Activated naive CD8-positive, alpha-beta T cell treated with anti-CD3 and anti-CD28 coated beads, Interleukin-2, amount 10 ng/mL, durations not matched to agents 7 days and 5 days (primary cell): ENCODE data around the gene TCF3. TPM values are rescaled to one million over a fixed set of nuclear protein-coding genes. Genes with fewer than 3 reads are reported as not detected.

Experiments used
- ATAC-seq: fragments of 150-1000 bp; cut with Tn5 transposase; one replicate; pipeline ENCODE4 v1.10.0; 2021; ENCODE audit warnings: low read depth, moderate library complexity
- POLR2A ChIA-PET: fragments of 350-600 bp; sonication (Branson Sonifier 250); formaldehyde crosslinking; loops from one replicate; lab custom pipeline; 2021; ENCODE audit warnings: antibody characterized with exemption; lab: Charles Lee
- DNase-seq: peaks from one replicate; pipeline ENCODE4 v3.0.0; 2021
- H3K27ac Mint-ChIP-seq: one replicate; pipeline ENCODE4 v1.8.0; 2022; ENCODE audit warnings: mild to moderate bottlenecking, mixed read lengths
- H3K27me3 Mint-ChIP-seq: one replicate; pipeline ENCODE4 v1.8.0; 2022; ENCODE audit warnings: mild to moderate bottlenecking, moderate library complexity, mixed read lengths
- H3K36me3 Mint-ChIP-seq: one replicate; pipeline ENCODE4 v1.8.0; 2021; ENCODE audit warnings: mild to moderate bottlenecking, mixed read lengths
- H3K4me1 Mint-ChIP-seq: one replicate; pipeline ENCODE4 v1.8.0; 2021; ENCODE audit warnings: mixed read lengths
- H3K4me3 Mint-ChIP-seq: one replicate; pipeline ENCODE4 v1.8.0; 2022; ENCODE audit warnings: mild to moderate bottlenecking, moderate library complexity, mixed read lengths
- H3K9me3 Mint-ChIP-seq: one replicate; pipeline ENCODE4 v1.8.0; 2021; ENCODE audit warnings: mixed read lengths
- total RNA-seq, 2 experiments: library from RNA; stranded (reverse); gene quantifications; one replicate each; pipeline ENCODE4 v1.2.3, GENCODE V29; 2021

TCF3 gene
- total RNA-seq, 2 experiments from 2014 or later = 102 to 109 TPM

GRCh38 chr19:1653300-1653628 is 849 bp upstream of the TCF3 start:
- peak overlapping the region; percentile 90 for H3K27ac Mint-ChIP-seq
- DNase-seq (no peak), ATAC-seq (peak; percentile 3)
- H3K4me1 Mint-ChIP-seq = peaks cover 11% of the 10 kb centered on the region
- POLR2A ChIA-PET = interaction anchor here (0.7 to 2.4 kb wide), 8 partner anchors 8 to 384 kb away, joined by 3 to 12 read pairs (median 6); partner anchors contain the start of gene MBD3
- peak overlapping the region; percentile 83 for H3K4me3 Mint-ChIP-seq
- H3K27me3 Mint-ChIP-seq = peaks cover 2% of the 10 kb centered on the region
- H3K36me3 Mint-ChIP-seq = peaks cover 2% of the 10 kb centered on the region
- H3K9me3 Mint-ChIP-seq = no peaks in the 10 kb centered on the region

- H3K9me3 Mint-ChIP-seq = no peaks in the 10 kb centered on the region
- no peaks in the 10 kb centered on the region for H3K27me3 Mint-ChIP-seq
- H3K4me1 Mint-ChIP-seq = peaks cover 11% of the 10 kb centered on the region
- POLR2A ChIA-PET = interaction anchor here (0.6 to 2.6 kb wide), 7 partner anchors 20 to 150 kb away, joined by 3 to 12 read pairs (median 7); partner anchors contain the start of genes MBD3 and UQCR11
- peak overlapping the region; percentile 79 for H3K4me3 Mint-ChIP-seq
- ATAC-seq = peak; percentile 12
- H3K27ac Mint-ChIP-seq = peak overlapping the region; percentile 95
- H3K36me3 Mint-ChIP-seq = peaks cover 2% of the 10 kb centered on the region
- peak; percentile 74 for DNase-seq
These were observed 685 bp downstream of the TCF3 start for GRCh38 chr19:1651568-1652291.

- DNase-seq = peak; percentile 72
- no peaks in the 10 kb centered on the region for H3K27me3 Mint-ChIP-seq
- ATAC-seq = no peak
These were observed 1.5 kb downstream of the TCF3 start for GRCh38 chr19:1650650-1651567.

GRCh38 chr19:1649706-1650649 is 2.4 kb downstream of the TCF3 start:
- H3K27ac Mint-ChIP-seq = peak overlapping the region; percentile 95
- ATAC-seq (no peak), DNase-seq (no peak)
- peaks cover 11% of the 10 kb centered on the region for H3K4me1 Mint-ChIP-seq
- POLR2A ChIA-PET = interaction anchor here (2.6 kb wide), 1 partner anchor 44 kb away, joined by 12 read pairs; the partner anchor contains the start of gene UQCR11
- H3K27me3 Mint-ChIP-seq = no peaks in the 10 kb centered on the region
- no peaks in the 10 kb centered on the region for H3K9me3 Mint-ChIP-seq
- H3K4me3 Mint-ChIP-seq = peak overlapping the region; percentile 79
- peaks cover 2% of the 10 kb centered on the region for H3K36me3 Mint-ChIP-seq

More at GRCh38 chr19:1650650-1651567, 1.5 kb downstream of the TCF3 start:
- Mint-ChIP-seq H3K4me1 (peaks cover 11% of the 10 kb centered on the region), H3K36me3 (peaks cover 2% of the 10 kb centered on the region), H3K9me3 (no peaks in the 10 kb centered on the region), H3K27ac (peak overlapping the region; percentile 95), H3K4me3 (peak overlapping the region; percentile 79)
- POLR2A ChIA-PET = interaction anchor here (0.6 to 2.6 kb wide), 5 partner anchors 42 to 150 kb away, joined by 3 to 12 read pairs (median 4); partner anchors contain the start of gene UQCR11

GRCh38 chr19:1648920-1649541 is 3.4 kb downstream of the TCF3 start:
- H3K4me1 Mint-ChIP-seq = peaks cover 9% of the 10 kb centered on the region
- H3K27ac Mint-ChIP-seq = no peak overlapping the region
- no peaks in the 10 kb centered on the region for H3K9me3 Mint-ChIP-seq
- ATAC-seq = no peak
- H3K36me3 Mint-ChIP-seq = peaks cover 2% of the 10 kb centered on the region
- no peaks in the 10 kb centered on the region for H3K27me3 Mint-ChIP-seq
- POLR2A ChIA-PET = no interaction called here
- H3K4me3 Mint-ChIP-seq = no peak overlapping the region
- no peak for DNase-seq

GRCh38 chr19:1648459-1648849 is 4.0 kb downstream of the TCF3 start:
- Mint-ChIP-seq H3K27ac (no peak overlapping the region), H3K9me3 (no peaks in the 10 kb centered on the region), H3K4me3 (no peak overlapping the region), H3K27me3 (no peaks in the 10 kb centered on the region), H3K4me1 (peaks cover 9% of the 10 kb centered on the region), H3K36me3 (peaks cover 2% of the 10 kb centered on the region)
- no peak for ATAC-seq
- no peak for DNase-seq
- POLR2A ChIA-PET = no interaction called here

GRCh38 chr19:1647501-1648458 is 4.6 kb downstream of the TCF3 start:
- no peak overlapping the region for H3K27ac Mint-ChIP-seq

GRCh38 chr19:1646659-1647453 is 5.6 kb downstream of the TCF3 start:
- Mint-ChIP-seq H3K36me3 (peaks cover 5% of the 10 kb centered on the region), H3K27me3 (no peaks in the 10 kb centered on the region)
- POLR2A ChIA-PET = interaction anchor here (0.6 kb wide), 1 partner anchor 23 kb away, joined by 3 read pairs; no protein-coding TSS in a partner anchor

More at GRCh38 chr19:1647501-1648458, 4.6 kb downstream of the TCF3 start:
- POLR2A ChIA-PET = no interaction called here
- Mint-ChIP-seq H3K36me3 (peaks cover 2% of the 10 kb centered on the region), H3K27me3 (no peaks in the 10 kb centered on the region), H3K4me1 (peaks cover 9% of the 10 kb centered on the region), H3K4me3 (no peak overlapping the region), H3K9me3 (no peaks in the 10 kb centered on the region)
- DNase-seq (no peak), ATAC-seq (no peak)

GRCh38 chr19:1646149-1646548 is 6.3 kb downstream of the TCF3 start:
- ATAC-seq = no peak
- no peak overlapping the region for H3K4me3 Mint-ChIP-seq
- no peak for DNase-seq
- H3K9me3 Mint-ChIP-seq = no peaks in the 10 kb centered on the region
- no peak overlapping the region for H3K27ac Mint-ChIP-seq
- peaks cover 9% of the 10 kb centered on the region for H3K4me1 Mint-ChIP-seq
- no peaks in the 10 kb centered on the region for H3K27me3 Mint-ChIP-seq
- POLR2A ChIA-PET = no interaction called here
- peaks cover 5% of the 10 kb centered on the region for H3K36me3 Mint-ChIP-seq

More at GRCh38 chr19:1646659-1647453, 5.6 kb downstream of the TCF3 start:
- Mint-ChIP-seq H3K27ac (no peak overlapping the region), H3K9me3 (no peaks in the 10 kb centered on the region), H3K4me1 (peaks cover 9% of the 10 kb centered on the region), H3K4me3 (no peak overlapping the region)
- DNase-seq = no peak
- ATAC-seq = no peak

GRCh38 chr19:1645299-1645698 is 7.1 kb downstream of the TCF3 start:
- POLR2A ChIA-PET = no interaction called here
- Mint-ChIP-seq H3K27ac (no peak overlapping the region), H3K9me3 (no peaks in the 10 kb centered on the region)

GRCh38 chr19:1644070-1644469 is 8.3 kb downstream of the TCF3 start:
- no peak for DNase-seq
- POLR2A ChIA-PET = no interaction called here
- Mint-ChIP-seq H3K27ac (no peak overlapping the region), H3K27me3 (no peaks in the 10 kb centered on the region), H3K9me3 (no peaks in the 10 kb centered on the region), H3K4me3 (no peak overlapping the region), H3K4me1 (peaks cover 1% of the 10 kb centered on the region), H3K36me3 (peaks cover 3% of the 10 kb centered on the region)
- no peak for ATAC-seq

More at GRCh38 chr19:1645299-1645698, 7.1 kb downstream of the TCF3 start:
- H3K27me3 Mint-ChIP-seq = no peaks in the 10 kb centered on the region
- H3K4me1 Mint-ChIP-seq = peaks cover 4% of the 10 kb centered on the region
- H3K4me3 Mint-ChIP-seq = no peak overlapping the region
- ATAC-seq (no peak), DNase-seq (no peak)
- H3K36me3 Mint-ChIP-seq = peaks cover 3% of the 10 kb centered on the region
